HepG2 (cell line): ENCODE measurements around the gene PLK5. TPM values are rescaled to one million over a fixed set of nuclear protein-coding genes. Genes with fewer than 3 reads are reported as not detected.

Experiments used
- ATAC-seq: fragments of 200-7000 bp; cut with Tn5 transposase; 3 replicates; pipeline ENCODE4 v1.9.1; 2020; ENCODE audit warnings: mild to moderate bottlenecking, moderate library complexity
- BruUV-seq: library from RNA; stranded (reverse); fragments of 400-500 nt; replicated peaks from 2 replicates; lab custom pipeline; 2021; lab: Mats Ljungman, UMichigan
- CTCF ChIA-PET: fragments of 300-600 bp; formaldehyde crosslinking; extraction: SDS; loops from one replicate; lab custom pipeline; 2021; ENCODE audit warnings: low total read pairs, inconsistent platforms, low intra/inter-chr PET ratio; lab: Yijun Ruan, JAX
- POLR2A ChIA-PET: fragments of 350-600 bp; sonication (Branson Sonifier 250); formaldehyde crosslinking; loops from one replicate; lab custom pipeline; 2020; ENCODE audit warnings: antibody characterized with exemption, inconsistent platforms; lab: Yijun Ruan, JAX
- DNase-seq: peaks from one replicate; pipeline ENCODE4 v3.0.0-alpha.2; 2015; ENCODE audit warnings: low spot score
- FAIRE-seq: peaks from 3 replicates; lab custom pipeline; 2011; peaks lifted over from hg19 to GRCh38; lab: Jason Lieb, UNC
- H2AFZ ChIP-seq: one replicate; pipeline ENCODE4 v1.6.1; 2011; ENCODE audit warnings: low read length, inconsistent platforms
- H3K27ac ChIP-seq: fragments of 300-600 bp; 3 replicates; pipeline ENCODE4 v1.8.0; 2011; ENCODE audit warnings: mixed run types, mild to moderate bottlenecking, mixed read lengths, low read length, inconsistent platforms; ENCODE audit not compliant: insufficient read depth; ENCODE audit errors: extremely low read length
- H3K27me3 ChIP-seq, 2 experiments: fragments of 200-600 bp in 1 of 2; 2 replicates in 1 of 2; 3 replicates in 1 of 2; pipeline versions ENCODE4 v1.6.0 to v1.8.0; 2011; ENCODE audit warnings: low read length in 2 of 2, mild to moderate bottlenecking in 2 of 2, moderate library complexity in 2 of 2, inconsistent platforms in 1 of 2; ENCODE audit not compliant: insufficient read depth in 2 of 2, control insufficient read depth in 1 of 2
- H3K36me3 ChIP-seq, 2 experiments: fragments of 200-600 bp in 1 of 2; replicated peaks in 1 of 2; 2 replicates in 1 of 2; 3 replicates in 1 of 2; pipeline versions ENCODE4 v1.5.1 to v1.8.0; 2011; ENCODE audit warnings: low read length in 2 of 2, inconsistent platforms in 1 of 2; ENCODE audit not compliant: insufficient read depth in 2 of 2, control insufficient read depth in 1 of 2
- H3K4me1 ChIP-seq: 2 replicates; pipeline ENCODE4 v1.5.1; 2012; ENCODE audit warnings: low read length, inconsistent platforms; ENCODE audit not compliant: insufficient read depth
- H3K4me2 ChIP-seq: 2 replicates; pipeline ENCODE4 v1.6.0; 2011; ENCODE audit warnings: low read depth, low read length, inconsistent platforms
- H3K4me3 ChIP-seq, 3 experiments: fragments of 200-600 bp in 1 of 3; sonication (generic), shearing (Covaris generic) in 1 of 3; replicated peaks in 1 of 3; 2 replicates each; pipeline ENCODE4 v1.5.1; 2011 to 2016; ENCODE audit warnings: low read length in 3 of 3, inconsistent platforms in 2 of 3, low read depth in 2 of 3, mild to moderate bottlenecking in 2 of 3, control low read depth in 1 of 3, mixed read lengths in 1 of 3; ENCODE audit not compliant: insufficient read depth in 1 of 3
- H3K79me2 ChIP-seq: one replicate; pipeline ENCODE4 v1.6.1; 2011; ENCODE audit warnings: low read length, inconsistent platforms; ENCODE audit not compliant: insufficient read depth
- H3K9ac ChIP-seq: 2 replicates; pipeline ENCODE4 v1.6.0; 2011; ENCODE audit warnings: mild to moderate bottlenecking, low read depth, low read length, inconsistent platforms; ENCODE audit not compliant: insufficient read depth
- H3K9me3 ChIP-seq: 2 replicates; pipeline ENCODE4 v1.5.1; 2012; ENCODE audit warnings: mild to moderate bottlenecking, low read length
- H4K20me1 ChIP-seq: 2 replicates; pipeline ENCODE4 v1.6.0; 2011; ENCODE audit warnings: inconsistent platforms, mild to moderate bottlenecking, low read length, moderate library complexity; ENCODE audit not compliant: insufficient read depth
- CBX5 ChIP-seq: sonication (generic); formaldehyde crosslinking; IDR thresholded peaks from 2 replicates; pipeline ENCODE4 v1.4.0; 2020; ENCODE audit warnings: missing genetic modification reagents, borderline replicate concordance
- CEBPG ChIP-seq: IDR thresholded peaks from 2 replicates; pipeline ENCODE4 v1.6.1; 2016
- MIER2 ChIP-seq: IDR thresholded peaks from 2 replicates; pipeline ENCODE4 v1.6.1; 2016; ENCODE audit warnings: missing biosample characterization, missing genetic modification reagents
- MXD1 ChIP-seq: sonication (generic); formaldehyde crosslinking; IDR thresholded peaks from 2 replicates; pipeline ENCODE4 v1.4.0; 2020; ENCODE audit warnings: mild to moderate bottlenecking, missing genetic modification reagents
- RBM39 ChIP-seq: fragments of 200-400 bp; formaldehyde crosslinking; IDR thresholded peaks from one replicate; pipeline ENCODE4 v1.6.1; 2018; ENCODE audit warnings: antibody characterized with exemption, mild to moderate bottlenecking, low read depth, low read length; ENCODE audit not compliant: poor library complexity, severe bottlenecking
- TFDP1 ChIP-seq: IDR thresholded peaks from 2 replicates; pipeline ENCODE4 v1.6.1; 2016; ENCODE audit warnings: missing compliant biosample characterization, missing genetic modification reagents, borderline replicate concordance
- TFDP2 ChIP-seq: sonication (generic); formaldehyde crosslinking; IDR thresholded peaks from 2 replicates; pipeline ENCODE4 v1.4.0; 2020; ENCODE audit warnings: missing genetic modification reagents
- ZFP90 ChIP-seq: sonication (generic); formaldehyde crosslinking; IDR thresholded peaks from 2 replicates; pipeline ENCODE4 v1.8.0; 2022; ENCODE audit warnings: missing genetic modification reagents, mild to moderate bottlenecking, inconsistent platforms, borderline replicate concordance
- ZNF180 ChIP-seq: sonication (generic); formaldehyde crosslinking; IDR thresholded peaks from 2 replicates; pipeline ENCODE4 v1.4.0; 2020; ENCODE audit warnings: low read depth, missing genetic modification reagents, borderline replicate concordance
- ZNF503 ChIP-seq: sonication (generic); formaldehyde crosslinking; IDR thresholded peaks from 2 replicates; pipeline ENCODE4 v1.4.0; 2020; ENCODE audit warnings: missing genetic modification reagents
- ZNF687 ChIP-seq: sonication (generic); formaldehyde crosslinking; IDR thresholded peaks from 2 replicates; pipeline ENCODE4 v1.5.1; 2020; ENCODE audit warnings: mild to moderate bottlenecking, missing genetic modification reagents, moderate library complexity
- ZNF878 ChIP-seq: sonication (generic); formaldehyde crosslinking; IDR thresholded peaks from 2 replicates; pipeline ENCODE4 v1.8.1; 2023; ENCODE audit warnings: mild to moderate bottlenecking, missing genetic modification reagents, moderate library complexity
- ZSCAN9 ChIP-seq: IDR thresholded peaks from 2 replicates; pipeline ENCODE4 v1.6.1; 2016; ENCODE audit warnings: borderline replicate concordance
- WGBS: methylation state at CpG from one replicate; pipeline ENCODE4 v1.1.6; 2017; ENCODE audit warnings: low lambda C conversion rate; 5-methylcytosine and 5-hydroxymethylcytosine counted together
- in situ Hi-C: cut with HindIII; loops from 2 replicates; pipeline ENCODE4 v1.10.0; 2017; ENCODE audit warnings: low pct_unique_long_range_greater_than_20kb; ENCODE audit not compliant: extremely low pct_ligation_motif_present
- intact Hi-C: fragments of 100-400 bp; cut with micrococcal nuclease; formaldehyde crosslinking; loops from one replicate; pipeline ENCODE4 v1.10.0; 2022; ENCODE audit not compliant: unreplicated experiment
- polyA plus RNA-seq, 8 experiments: library from polyadenylated mRNA; depleted of rRNA in 3 of 8; stranded (reverse) in 7 of 8; unstranded in 1 of 8; fragments of >200 nt; fragmentation: Illumina TruSeq in 4 of 8; extraction: Trizol in 4 of 8; gene quantifications; 2 replicates each; pipeline versions ENCODE4 v1.2.1 to v1.2.3, GENCODE V29; 2011 to 2016; ENCODE audit warnings: low read depth in 4 of 8, missing spikeins in 1 of 8, mixed read lengths in 1 of 8; ENCODE audit not compliant: insufficient read depth in 1 of 8
- total RNA-seq, 5 experiments: library from RNA; depleted of rRNA; stranded (reverse); fragments of >200 nt; fragmentation: Illumina TruSeq; extraction: Trizol; gene quantifications; 2 replicates each; pipeline ENCODE4 v1.2.3, GENCODE V29; 2016; ENCODE audit warnings: low read depth in 1 of 5

PLK5 gene
- total and polyA plus RNA-seq, 2 of the 13 experiments (the other 11 are each of a cell fraction or from before 2014, with no cell fraction given): not detected

GRCh38 chr19:1490311-1491113 is 33.4 kb upstream of the PLK5 start, which contains the start of gene PCSK4:
TSS of gene PCSK4 (minus strand) at chr19:1490350. CDS start at chr19:1490346, 4 bp downstream.
- peak within 1 kb of the TSS; percentile 77 for H3K9ac ChIP-seq
- H2AFZ ChIP-seq: peak within 1 kb of the TSS; percentile 79
- DNase-seq: peak; percentile 95
- peak; percentile 83 for ATAC-seq
- no peaks in the 10 kb centered on the region for H3K36me3 ChIP-seq
- H3K4me1 ChIP-seq: peaks cover 46% of the 10 kb centered on the region
- no TSS peak for BruUV-seq
- FAIRE-seq: peak; percentile 93
- no peaks in the 10 kb centered on the region for H4K20me1 ChIP-seq
- H3K79me2 ChIP-seq: peaks cover 6% of the 10 kb centered on the region
- no peaks in the 10 kb centered on the region for H3K9me3 ChIP-seq
- WGBS: 1% methylated on average over 31 of the region's 74 CpGs
- H3K4me3 ChIP-seq: peak within 1 kb of the TSS; percentile 72 to 85 (median 77)
- peak within 1 kb of the TSS; percentile 94 for H3K4me2 ChIP-seq
- intact Hi-C loops: no loop called here
- no peaks in the 10 kb centered on the region for H3K27me3 ChIP-seq
- in situ Hi-C loops: no loop called here
- CTCF ChIA-PET: no interaction called here
- peak within 1 kb of the TSS; percentile 68 for H3K27ac ChIP-seq
- POLR2A ChIA-PET: interaction anchor here (0.6 to 3.6 kb wide), 13 partner anchors 9 to 366 kb away, joined by 3 to 34 read pairs (median 4); partner anchors contain the start of gene CIRBP
- peak; percentile 62; the same call in 1 of the 2 replicates for TF ChIP-seq ZNF503
- peak; percentile 1 for TF ChIP-seq RBM39
- TF ChIP-seq ZFP90 (CRISPR knock-in tag): no peak
- TF ChIP-seq CEBPG (CRISPR knock-in tag): peak; percentile 83
- TF ChIP-seq ZNF180 (CRISPR knock-in tag): no peak
- TF ChIP-seq CBX5: peak; percentile 38; the same call in 1 of the 2 replicates
- TF ChIP-seq MIER2 (CRISPR knock-in tag): 0 out of 2 replicates have a peak, but pooled peaks have one; percentile 12
- TF ChIP-seq ZSCAN9 (CRISPR knock-in tag): 0 out of 2 replicates have a peak, but pooled peaks have one; percentile 45
- TF ChIP-seq ZNF687: peak; percentile 55
- TF ChIP-seq MXD1 (CRISPR knock-in tag): peak; percentile 19; the same call in 1 of the 2 replicates
- peak; percentile 67; the same call in 1 of the 2 replicates for TF ChIP-seq TFDP1 (CRISPR knock-in tag)
- peak; percentile 76 for TF ChIP-seq TFDP2
- TF ChIP-seq ZNF878 (CRISPR knock-in tag): 0 out of 2 replicates have a peak, but pooled peaks have one; percentile 21
